Endothelial cell of umbilical vein (primary cell): Measurements from ENCODE around the gene SULT1E1. TPM values are rescaled to one million over a fixed set of nuclear protein-coding genes. Genes with fewer than 3 reads are reported as not detected.

Experiments used
- BruUV-seq: library from RNA; stranded (reverse); fragments of 400-500 nt; replicated peaks from 2 replicates; lab custom pipeline; 2021; lab: Mats Ljungman, UMichigan
- CTCF ChIA-PET: fragments of 300-600, 350-600 bp; sonication (Branson Sonifier 250); formaldehyde crosslinking; loops from one replicate; lab custom pipeline; 2021; ENCODE audit warnings: antibody characterized with exemption, inconsistent platforms; lab: Charles Lee
- POLR2A ChIA-PET: fragments of 300-600, 350-600 bp; sonication (Branson Sonifier 250); formaldehyde crosslinking; loops from one replicate; lab custom pipeline; 2021; ENCODE audit warnings: antibody characterized with exemption, inconsistent platforms; lab: Charles Lee
- DNase-seq: peaks from one replicate; pipeline ENCODE4 v3.0.0-alpha.2; 2011; ENCODE audit warnings: low read depth, low spot score
- FAIRE-seq: peaks from 2 replicates; lab custom pipeline; 2011; peaks lifted over from hg19 to GRCh38; lab: Jason Lieb, UNC
- H2AFZ ChIP-seq: 2 replicates; pipeline ENCODE4 v1.6.0; 2012; ENCODE audit warnings: low read depth, low read length, control low read depth, inconsistent platforms
- H3K27ac ChIP-seq: 2 replicates; pipeline ENCODE4 v1.5.1; 2011; ENCODE audit warnings: low read depth, mild to moderate bottlenecking, control low read depth, low read length, moderate library complexity; ENCODE audit not compliant: insufficient read depth
- H3K27me3 ChIP-seq, 2 experiments: 2 replicates each; pipeline versions ENCODE4 v1.6.0 to v1.6.1; 2011; ENCODE audit warnings: low read length in 2 of 2, mixed read lengths in 1 of 2; ENCODE audit not compliant: control insufficient read depth in 2 of 2, insufficient read depth in 2 of 2
- H3K36me3 ChIP-seq, 2 experiments: 2 replicates in 1 of 2; 3 replicates in 1 of 2; pipeline ENCODE4 v1.5.1; 2011; ENCODE audit warnings: low read length in 2 of 2, mild to moderate bottlenecking in 1 of 2, moderate library complexity in 1 of 2; ENCODE audit not compliant: control insufficient read depth in 2 of 2, insufficient read depth in 2 of 2; ENCODE audit errors: extremely low read depth in 1 of 2
- H3K4me1 ChIP-seq: 3 replicates; pipeline ENCODE4 v1.5.1; 2011; ENCODE audit warnings: mild to moderate bottlenecking, low read length; ENCODE audit not compliant: control insufficient read depth, insufficient read depth; ENCODE audit errors: extremely low read depth
- H3K4me2 ChIP-seq: 2 replicates; pipeline ENCODE4 v1.6.1; 2011; ENCODE audit warnings: low read length, control low read depth, mixed read lengths; ENCODE audit not compliant: insufficient read depth
- H3K4me3 ChIP-seq, 3 experiments: fragments of 200-600 bp in 1 of 3; sonication (generic), shearing (Covaris generic) in 1 of 3; replicated peaks in 1 of 3; 2 replicates each; pipeline ENCODE4 v1.5.1; 2011 to 2016; ENCODE audit warnings: control low read depth in 3 of 3, low read length in 3 of 3, mild to moderate bottlenecking in 2 of 3, inconsistent platforms in 1 of 3, low read depth in 1 of 3, moderate library complexity in 1 of 3; ENCODE audit not compliant: insufficient read depth in 1 of 3
- H3K79me2 ChIP-seq: 2 replicates; pipeline ENCODE4 v1.6.0; 2012; ENCODE audit warnings: low read length, inconsistent platforms; ENCODE audit not compliant: control insufficient read depth, insufficient read depth
- H3K9ac ChIP-seq: replicated peaks from 2 replicates; pipeline ENCODE3; 2011; ENCODE audit warnings: low read length, control low read depth; ENCODE audit not compliant: insufficient read depth; ENCODE audit errors: extremely low read depth
- H3K9me1 ChIP-seq: replicated peaks from 3 replicates; pipeline ENCODE4 v1.6.0; 2011; ENCODE audit warnings: mild to moderate bottlenecking, low read length; ENCODE audit not compliant: control insufficient read depth, insufficient read depth; ENCODE audit errors: extremely low read depth
- H3K9me3 ChIP-seq: replicated peaks from 2 replicates; pipeline ENCODE4 v1.5.1; 2012; ENCODE audit warnings: low read length, inconsistent platforms; ENCODE audit not compliant: control insufficient read depth, insufficient read depth
- H4K20me1 ChIP-seq: replicated peaks from 2 replicates; pipeline ENCODE3; 2011; ENCODE audit warnings: mild to moderate bottlenecking, low read length; ENCODE audit not compliant: control insufficient read depth, insufficient read depth; ENCODE audit errors: extremely low read depth
- CTCF ChIP-seq, 2 donors: IDR thresholded peaks; 1 replicate in 1 of 2; 2 replicates in 1 of 2; pipeline ENCODE4 v1.5.1; 2011; ENCODE audit warnings: low read length in 2 of 2, mild to moderate bottlenecking in 2 of 2, moderate library complexity in 2 of 2, control low read depth in 1 of 2, inconsistent platforms in 1 of 2, low read depth in 1 of 2; ENCODE audit not compliant: insufficient read depth in 1 of 2; ENCODE audit errors: extremely low read depth in 1 of 2
- EZH2 ChIP-seq: IDR thresholded peaks from 2 replicates; pipeline ENCODE4 v1.6.1; 2012; ENCODE audit warnings: borderline replicate concordance, low read depth, mild to moderate bottlenecking, moderate library complexity, low read length, inconsistent platforms; ENCODE audit not compliant: severe bottlenecking
- FOS ChIP-seq: IDR thresholded peaks from 2 replicates; pipeline ENCODE4 v1.6.1; 2011; ENCODE audit warnings: mild to moderate bottlenecking, low read length, moderate library complexity, borderline replicate concordance; ENCODE audit not compliant: insufficient read depth
- GATA2 ChIP-seq: IDR thresholded peaks from 2 replicates; pipeline ENCODE4 v1.7.0; 2011; ENCODE audit warnings: low read depth, mild to moderate bottlenecking, moderate library complexity, mixed read lengths, low read length; ENCODE audit not compliant: insufficient read length, insufficient read depth
- JUN ChIP-seq: IDR thresholded peaks from 2 replicates; pipeline ENCODE4 v1.6.1; 2011; ENCODE audit warnings: borderline replicate concordance, low read depth; ENCODE audit not compliant: insufficient read length, insufficient read depth
- MAX ChIP-seq: IDR thresholded peaks from 2 replicates; pipeline ENCODE4 v1.6.1; 2011; ENCODE audit not compliant: insufficient read depth, insufficient read length
- MYC ChIP-seq: IDR thresholded peaks from one replicate; pipeline ENCODE4 v1.6.1; 2011; ENCODE audit warnings: mild to moderate bottlenecking, low read depth, low read length
- POLR2A ChIP-seq: IDR thresholded peaks from 2 replicates; pipeline ENCODE4 v1.6.1; 2012; ENCODE audit warnings: low read depth, mild to moderate bottlenecking, control low read depth, low read length
- POLR2AphosphoS5 ChIP-seq: IDR thresholded peaks from 2 replicates; pipeline ENCODE4 v1.6.1; 2012; ENCODE audit warnings: low read depth, mild to moderate bottlenecking, control low read depth, low read length, moderate library complexity; ENCODE audit not compliant: insufficient read depth
- dilution Hi-C: fragments of 300-500 bp; cut with MboI; formaldehyde crosslinking; loops from one replicate; pipeline ENCODE4 v1.15.0; 2019; ENCODE audit warnings: low sequenced_read_pairs; ENCODE audit not compliant: extremely low pct_ligation_motif_present
- intact Hi-C: fragments of 100-400 bp; cut with micrococcal nuclease; formaldehyde crosslinking; loops from one replicate; pipeline ENCODE4 v1.10.0; 2022
- polyA plus RNA-seq, 4 experiments: library from polyadenylated mRNA; depleted of rRNA in 3 of 4; stranded (reverse) in 3 of 4; unstranded in 1 of 4; fragments of >200 nt; gene quantifications; 2 replicates each; pipeline versions ENCODE4 v1.2.1 to v1.2.3, GENCODE V29; 2011 to 2012; ENCODE audit warnings: missing spikeins in 1 of 4
- total RNA-seq: library from RNA; stranded (reverse); gene quantifications from 2 replicates; pipeline ENCODE4 v1.2.3, GENCODE V29; 2021

Gene SULT1E1
- total and polyA plus RNA-seq, 2 donors (not counting 3 experiments of a cell fraction or from before 2014, with no cell fraction given): 25.8 to 34.5 TPM

- FAIRE-seq: no peak
- no peak for TF ChIP-seq JUN
- no peak for TF ChIP-seq CTCF (IDR thresholded peaks at IDR 0.05; ENCODE audit: extremely low read depth in 1 of 2, insufficient read depth in 1 of 2, low read depth in 1 of 2, low read length in 2 of 2)
- no peak for TF ChIP-seq GATA2
- no peak for TF ChIP-seq EZH2
- TF ChIP-seq POLR2AphosphoS5: no peak
- no peak for TF ChIP-seq MAX
- no peak for TF ChIP-seq FOS
- TF ChIP-seq MYC: no peak
- TF ChIP-seq POLR2A: no peak
- H3K9me1 ChIP-seq: no peaks in the 10 kb centered on the region
- no peaks in the 10 kb centered on the region for H3K79me2 ChIP-seq
- DNase-seq: no peak
- H3K27me3 ChIP-seq: no peaks in the 10 kb centered on the region
- H3K9ac ChIP-seq: no peak overlapping the region
- H3K36me3 ChIP-seq: no peaks in the 10 kb centered on the region
- BruUV-seq: no TSS peak
- ChIA-PET CTCF (interaction anchor here (1.7 to 2.4 kb wide), 3 partner anchors 11 to 20 kb away, joined by 3 to 9 read pairs (median 7); no protein-coding TSS in a partner anchor), POLR2A (no interaction called here)
- H3K9me3 ChIP-seq: no peaks in the 10 kb centered on the region
- no peaks in the 10 kb centered on the region for H4K20me1 ChIP-seq
- no peak overlapping the region for H3K4me3 ChIP-seq
- no peak overlapping the region for H3K27ac ChIP-seq
- H3K4me2 ChIP-seq: no peak overlapping the region
- intact Hi-C loops (no loop called here), dilution Hi-C loops (no loop called here)
- H3K4me1 ChIP-seq: peaks cover 2% of the 10 kb centered on the region
- H2AFZ ChIP-seq: peak overlapping the region; percentile 1
These were observed 16.0 kb downstream of the SULT1E1 start for GRCh38 chr4:69843932-69844331.
